ENCODE measurements around the gene HADHB. TPM values are rescaled to one million over a fixed set of nuclear protein-coding genes. Genes with fewer than 3 reads are reported as not detected.

HADHB gene
- total RNA-seq, 1 donor from 2014 or later, result 79.4 TPM

DNA sequence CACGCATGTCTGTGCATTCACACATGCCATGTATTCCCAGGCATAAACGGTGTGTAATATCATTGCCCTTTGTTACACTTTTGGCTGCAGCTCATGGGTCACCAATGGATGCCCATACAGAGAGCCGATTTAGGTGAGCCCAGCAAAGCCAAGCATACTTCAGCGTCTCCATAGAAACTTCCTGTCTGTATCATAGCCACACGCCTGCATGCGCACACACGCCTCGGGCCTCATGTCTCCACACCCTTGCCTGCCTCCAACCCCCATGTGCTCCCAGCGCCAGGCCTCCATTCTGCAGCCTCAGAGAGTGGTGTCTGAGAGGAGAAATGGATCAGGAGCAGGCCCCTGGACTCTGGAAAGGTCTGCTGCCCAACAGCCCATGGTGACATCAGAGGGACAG lies 67.7 kb downstream of the HADHB start:
- Mint-ChIP-seq H3K4me1 (peaks cover 14% of the 10 kb centered on the region), H3K36me3 (peaks cover 3% of the 10 kb centered on the region), H3K27me3 (ENCODE audit: low read depth) (no peaks in the 10 kb centered on the region), H3K9me3 (no peaks in the 10 kb centered on the region), H3K27ac (no peak overlapping the region), H3K4me3 (no peak overlapping the region)
- no peak for DNase-seq (ENCODE audit: low spot score in 2 of 2, unreplicated experiment in 2 of 2)
- TF ChIP-seq, protein P1, sequence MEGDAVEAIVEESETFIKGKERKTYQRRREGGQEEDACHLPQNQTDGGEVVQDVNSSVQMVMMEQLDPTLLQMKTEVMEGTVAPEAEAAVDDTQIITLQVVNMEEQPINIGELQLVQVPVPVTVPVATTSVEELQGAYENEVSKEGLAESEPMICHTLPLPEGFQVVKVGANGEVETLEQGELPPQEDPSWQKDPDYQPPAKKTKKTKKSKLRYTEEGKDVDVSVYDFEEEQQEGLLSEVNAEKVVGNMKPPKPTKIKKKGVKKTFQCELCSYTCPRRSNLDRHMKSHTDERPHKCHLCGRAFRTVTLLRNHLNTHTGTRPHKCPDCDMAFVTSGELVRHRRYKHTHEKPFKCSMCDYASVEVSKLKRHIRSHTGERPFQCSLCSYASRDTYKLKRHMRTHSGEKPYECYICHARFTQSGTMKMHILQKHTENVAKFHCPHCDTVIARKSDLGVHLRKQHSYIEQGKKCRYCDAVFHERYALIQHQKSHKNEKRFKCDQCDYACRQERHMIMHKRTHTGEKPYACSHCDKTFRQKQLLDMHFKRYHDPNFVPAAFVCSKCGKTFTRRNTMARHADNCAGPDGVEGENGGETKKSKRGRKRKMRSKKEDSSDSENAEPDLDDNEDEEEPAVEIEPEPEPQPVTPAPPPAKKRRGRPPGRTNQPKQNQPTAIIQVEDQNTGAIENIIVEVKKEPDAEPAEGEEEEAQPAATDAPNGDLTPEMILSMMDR (IDR thresholded peaks at IDR 0.05; ENCODE audit: unreplicated experiment), result no peak

DNA sequence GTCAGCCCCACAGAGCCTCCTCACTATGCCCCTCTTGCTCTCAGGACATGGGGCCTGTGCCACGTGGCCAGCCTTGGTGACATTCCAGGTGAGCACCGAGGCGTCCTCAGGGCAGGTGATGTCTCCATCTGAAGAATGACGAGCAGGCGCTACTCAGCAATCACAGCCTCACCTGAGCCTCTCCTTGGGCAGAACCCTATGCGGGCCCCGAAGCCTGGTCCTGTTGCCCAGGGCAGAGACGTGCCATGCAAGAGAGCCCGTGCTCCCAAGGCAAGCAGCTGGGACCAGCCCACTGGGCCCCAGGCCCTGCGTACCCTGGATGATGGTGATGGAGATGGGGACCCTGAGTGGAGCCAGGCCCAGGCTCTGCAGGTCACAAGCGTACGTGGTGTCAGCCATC lies 68.7 kb downstream of the HADHB start:
- Mint-ChIP-seq H3K27ac (no peak overlapping the region), H3K4me1 (peaks cover 20% of the 10 kb centered on the region), H3K4me3 (no peak overlapping the region), H3K27me3 (ENCODE audit: low read depth) (no peaks in the 10 kb centered on the region), H3K9me3 (no peaks in the 10 kb centered on the region), H3K36me3 (peaks cover 3% of the 10 kb centered on the region)
- TF ChIP-seq, protein P1 (IDR thresholded peaks at IDR 0.05; ENCODE audit: unreplicated experiment), result no peak
- no peak for DNase-seq (ENCODE audit: low spot score in 2 of 2, unreplicated experiment in 2 of 2)

DNA sequence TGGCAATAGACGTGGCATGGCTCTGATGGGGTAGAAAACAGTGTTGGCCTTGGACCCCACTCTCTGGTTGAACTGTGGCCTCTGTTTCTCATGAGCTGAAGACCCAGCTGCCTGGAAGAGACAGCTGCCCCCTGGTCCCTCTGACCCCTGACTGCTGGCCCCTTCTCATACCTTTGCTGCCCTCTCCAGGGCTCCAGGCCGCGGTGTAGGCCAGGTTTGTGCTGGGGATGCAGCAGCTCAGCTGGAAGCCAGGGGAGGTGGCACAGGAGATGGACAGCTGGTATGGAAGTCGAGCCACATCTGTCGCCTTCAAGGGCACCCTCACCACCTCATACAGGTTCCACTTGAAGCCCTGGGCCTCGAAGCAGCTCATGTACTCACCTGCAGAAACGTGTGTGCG lies 69.5 kb downstream of the HADHB start:
- Mint-ChIP-seq H3K27ac (no peak overlapping the region), H3K9me3 (no peaks in the 10 kb centered on the region), H3K27me3 (ENCODE audit: low read depth) (no peaks in the 10 kb centered on the region), H3K36me3 (peaks cover 3% of the 10 kb centered on the region), H3K4me1 (peaks cover 20% of the 10 kb centered on the region), H3K4me3 (no peak overlapping the region)
- no peak for DNase-seq (ENCODE audit: low spot score in 2 of 2, unreplicated experiment in 2 of 2)
- TF ChIP-seq, protein P1 (IDR thresholded peaks at IDR 0.05; ENCODE audit: unreplicated experiment), result no peak

DNA sequence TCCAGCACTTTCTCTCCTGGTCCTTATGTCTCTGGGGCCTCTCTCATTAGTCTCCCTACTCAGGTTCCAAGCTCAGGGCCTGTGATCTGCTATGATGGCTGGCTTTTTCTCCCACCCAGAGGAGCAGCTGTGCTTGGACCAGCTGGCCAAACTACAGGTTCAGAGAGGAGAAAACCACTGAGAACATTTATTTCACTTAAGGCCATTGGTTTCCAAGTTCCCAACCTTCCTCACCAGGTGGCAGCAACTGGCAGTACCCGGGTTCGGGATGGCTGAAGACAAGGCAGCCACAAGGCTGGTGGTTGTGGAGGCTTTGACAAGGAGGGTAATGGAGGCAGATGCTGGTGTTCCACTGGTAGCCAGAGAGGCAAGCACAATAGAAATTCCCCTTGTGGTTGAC lies 71.3 kb downstream of the HADHB start:
- Mint-ChIP-seq H3K27me3 (ENCODE audit: low read depth) (no peaks in the 10 kb centered on the region), H3K36me3 (peaks cover 3% of the 10 kb centered on the region), H3K4me3 (no peak overlapping the region), H3K27ac (no peak overlapping the region), H3K4me1 (peaks cover 20% of the 10 kb centered on the region), H3K9me3 (no peaks in the 10 kb centered on the region)
- TF ChIP-seq, protein P1 (IDR thresholded peaks at IDR 0.05; ENCODE audit: unreplicated experiment), result no peak
- DNase-seq (ENCODE audit: low spot score in 2 of 2, unreplicated experiment in 2 of 2), result no peak

DNA sequence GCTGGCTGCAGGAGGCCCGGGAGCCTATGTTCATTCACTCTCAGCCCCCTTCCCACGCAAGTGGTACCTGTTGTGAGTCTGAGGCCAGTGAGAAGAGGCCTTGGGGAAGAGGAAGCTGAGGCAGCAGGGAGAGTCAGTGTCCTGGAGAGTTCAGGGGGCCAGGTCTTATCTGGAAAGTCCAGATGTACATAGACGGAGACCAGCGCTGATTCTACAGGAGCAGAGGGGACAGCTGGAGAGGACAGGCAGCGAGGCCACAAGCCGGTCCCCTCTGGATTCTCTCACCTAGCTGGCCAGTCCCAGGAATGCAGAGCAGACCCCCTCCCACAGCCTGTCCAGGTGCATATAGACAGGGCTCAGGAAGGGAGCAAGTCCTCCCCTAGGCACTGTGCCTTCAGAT lies 72.1 kb downstream of the HADHB start:
- Mint-ChIP-seq H3K9me3 (no peaks in the 10 kb centered on the region), H3K36me3 (peaks cover 2% of the 10 kb centered on the region), H3K4me3 (no peak overlapping the region), H3K4me1 (peaks cover 20% of the 10 kb centered on the region), H3K27me3 (ENCODE audit: low read depth) (no peaks in the 10 kb centered on the region), H3K27ac (peak overlapping the region; percentile 26)
- DNase-seq (ENCODE audit: low spot score in 2 of 2, unreplicated experiment in 2 of 2), result no peak
- TF ChIP-seq, protein P1 (IDR thresholded peaks at IDR 0.05; ENCODE audit: unreplicated experiment), result no peak
